Endothelial cell (in vitro differentiated cells): ENCODE data around the gene L3HYPDH. TPM values are rescaled to one million over a fixed set of nuclear protein-coding genes. Genes with fewer than 3 reads are reported as not detected.

Experiments
- DNase-seq: peaks from one replicate; pipeline ENCODE4 v3.0.0; 2021; ENCODE audit warnings: low spot score
- H3K27ac Mint-ChIP-seq: one replicate; pipeline ENCODE4 v1.8.0; 2021; ENCODE audit warnings: mixed read lengths, inconsistent platforms; ENCODE audit not compliant: unreplicated experiment
- H3K27me3 Mint-ChIP-seq: one replicate; pipeline ENCODE4 v1.8.0; 2021; ENCODE audit warnings: mild to moderate bottlenecking, moderate library complexity, mixed read lengths, inconsistent platforms; ENCODE audit not compliant: unreplicated experiment
- H3K36me3 Mint-ChIP-seq: one replicate; pipeline ENCODE4 v1.8.0; 2021; ENCODE audit warnings: mild to moderate bottlenecking, low read depth, mixed read lengths, inconsistent platforms; ENCODE audit not compliant: unreplicated experiment
- H3K4me1 Mint-ChIP-seq: one replicate; pipeline ENCODE4 v1.8.0; 2021; ENCODE audit warnings: mild to moderate bottlenecking, mixed read lengths, inconsistent platforms; ENCODE audit not compliant: unreplicated experiment
- H3K4me3 Mint-ChIP-seq: one replicate; pipeline ENCODE4 v1.8.0; 2021; ENCODE audit warnings: mild to moderate bottlenecking, mixed read lengths, inconsistent platforms; ENCODE audit not compliant: unreplicated experiment
- H3K9me3 Mint-ChIP-seq: one replicate; pipeline ENCODE4 v1.8.0; 2021; ENCODE audit warnings: mixed read lengths, inconsistent platforms; ENCODE audit not compliant: unreplicated experiment
- CTCF ChIP-seq: fragments of 200-600 bp; sonication (generic); IDR thresholded peaks from one replicate; pipeline ENCODE4 v1.5.0; 2021; ENCODE audit warnings: antibody characterized with exemption; ENCODE audit not compliant: unreplicated experiment
- total RNA-seq: library from RNA; stranded (reverse); fragmentation: NEBNext Ultra II Directional; extraction: Animal tissue kit (Norgen Biotek cat#: 25700); gene quantifications from one replicate; pipeline ENCODE4 v1.2.1, GENCODE V29; 2021; ENCODE audit not compliant: unreplicated experiment

L3HYPDH gene
- total RNA-seq, 1 donor from 2014 or later = 11.4 TPM

DNA sequence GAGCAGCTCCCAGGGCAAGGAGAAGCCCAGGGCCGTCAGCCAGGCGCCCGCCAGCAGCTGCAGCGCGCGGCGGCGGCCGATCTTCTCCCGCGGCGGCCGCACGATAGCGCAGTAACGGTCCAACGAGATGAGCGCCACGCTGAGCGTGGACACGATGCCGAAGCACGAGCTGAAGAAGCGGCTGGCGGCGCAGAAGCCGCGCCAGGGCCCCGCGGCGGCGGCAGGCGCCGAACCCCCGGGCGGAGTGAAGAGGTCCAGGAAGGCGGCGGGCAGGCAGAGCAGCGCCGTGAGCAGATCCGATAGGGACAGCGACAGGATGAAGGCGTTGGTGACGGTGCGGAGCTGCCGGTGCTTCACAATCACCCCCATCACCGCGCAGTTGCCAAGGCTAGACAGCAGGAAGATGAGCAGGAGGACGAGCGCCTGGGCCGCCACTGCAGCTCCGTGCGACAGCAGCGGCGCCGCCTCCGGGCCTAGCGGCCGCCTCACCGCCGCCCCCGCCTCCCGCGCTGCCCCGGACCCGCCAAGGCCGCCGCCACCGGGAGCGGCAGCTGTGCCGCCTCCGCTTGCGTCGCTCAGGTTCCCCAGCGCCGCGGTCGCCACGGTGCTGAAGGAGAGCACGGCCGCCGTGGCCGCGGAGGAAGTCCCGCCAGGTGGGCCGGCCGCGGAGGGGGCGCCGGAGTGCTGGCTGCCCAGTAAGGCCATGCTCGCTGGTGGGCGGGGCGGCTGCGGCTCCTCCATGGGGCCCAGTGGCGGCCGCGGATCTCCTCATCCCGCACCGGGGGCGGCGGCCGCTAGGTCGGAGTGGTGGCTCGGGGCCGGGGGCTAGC, 19.5 kb downstream of the L3HYPDH start:
- no peaks in the 10 kb centered on the region for H3K36me3 Mint-ChIP-seq
- H3K4me1 Mint-ChIP-seq = peaks cover 3% of the 10 kb centered on the region
- no peak for TF ChIP-seq CTCF
- H3K27me3 Mint-ChIP-seq = peaks cover 8% of the 10 kb centered on the region
- H3K27ac Mint-ChIP-seq = peak overlapping the region; percentile 49
- H3K9me3 Mint-ChIP-seq = no peaks in the 10 kb centered on the region
- DNase-seq = peak; percentile 66
- H3K4me3 Mint-ChIP-seq = peak overlapping the region; percentile 87

DNA sequence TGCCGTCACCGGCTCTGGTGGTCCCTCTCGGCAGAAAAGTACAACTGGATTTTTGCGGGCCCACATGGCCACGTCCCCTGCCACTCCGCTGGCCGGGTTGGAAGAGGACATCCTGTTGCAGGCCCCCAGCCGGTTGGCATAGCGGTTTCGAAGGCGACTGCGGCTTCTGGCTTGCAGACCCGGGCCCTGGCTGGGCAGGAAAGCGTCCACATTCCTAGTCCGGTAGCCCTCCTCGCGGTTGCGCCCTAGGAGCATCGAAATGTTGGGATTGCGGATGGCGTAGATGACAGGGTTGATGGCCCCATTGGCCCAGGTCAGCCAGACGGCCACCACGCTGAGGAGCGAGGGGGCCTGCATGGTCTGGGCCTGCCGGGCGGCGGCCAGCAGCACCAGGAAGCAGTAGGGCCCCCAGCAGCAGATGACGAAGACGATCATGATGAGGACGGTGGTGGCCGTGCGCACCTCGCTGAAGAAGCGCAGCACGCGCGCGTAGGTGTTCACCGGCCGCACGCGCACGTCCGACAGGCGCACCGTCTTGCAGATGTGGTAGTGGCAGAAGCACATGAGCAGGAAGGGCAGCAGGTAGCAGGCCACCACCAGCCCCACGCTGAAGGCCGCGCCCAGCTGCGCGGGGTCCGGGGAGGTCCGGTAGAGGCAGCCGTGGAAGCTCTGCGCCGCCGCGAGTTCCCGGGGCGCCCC, 20.3 kb downstream of the L3HYPDH start:
- peak overlapping the region; percentile 86 for H3K4me3 Mint-ChIP-seq
- peaks cover 8% of the 10 kb centered on the region for H3K27me3 Mint-ChIP-seq
- DNase-seq = peak; percentile 24
- H3K27ac Mint-ChIP-seq = no peak overlapping the region
- peaks cover 3% of the 10 kb centered on the region for H3K4me1 Mint-ChIP-seq
- TF ChIP-seq CTCF = no peak
- no peaks in the 10 kb centered on the region for H3K9me3 Mint-ChIP-seq
- H3K36me3 Mint-ChIP-seq = no peaks in the 10 kb centered on the region

DNA sequence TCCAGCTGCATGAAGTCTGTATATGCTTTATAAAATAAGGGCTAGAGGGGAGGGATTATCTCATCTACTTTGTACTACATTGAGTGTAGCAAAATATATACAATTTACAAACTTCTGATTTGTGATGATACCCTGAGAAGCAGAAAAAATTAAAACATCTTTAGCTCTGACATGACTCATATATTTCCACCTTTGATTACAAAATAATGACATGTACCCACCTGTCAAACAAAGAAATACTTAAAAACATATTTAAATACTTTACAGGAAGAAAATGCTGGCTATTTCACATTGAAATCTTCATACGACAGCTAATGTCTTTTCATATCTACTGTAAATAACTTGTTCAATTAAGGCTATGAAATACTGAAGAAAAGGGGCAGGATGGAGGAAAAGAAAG, 22.3 kb downstream of the L3HYPDH start:
- no peak for TF ChIP-seq CTCF
- no peaks in the 10 kb centered on the region for H3K9me3 Mint-ChIP-seq
- peaks cover 8% of the 10 kb centered on the region for H3K27me3 Mint-ChIP-seq
- H3K4me3 Mint-ChIP-seq = no peak overlapping the region
- peaks cover 3% of the 10 kb centered on the region for H3K4me1 Mint-ChIP-seq
- no peak for DNase-seq
- H3K27ac Mint-ChIP-seq = no peak overlapping the region
- H3K36me3 Mint-ChIP-seq = peaks cover 3% of the 10 kb centered on the region

GRCh38 chr14:59460378-59460777, 23.8 kb downstream of the L3HYPDH start:
- H3K27me3 Mint-ChIP-seq = peaks cover 6% of the 10 kb centered on the region
- H3K27ac Mint-ChIP-seq = no peak overlapping the region
- no peak overlapping the region for H3K4me3 Mint-ChIP-seq
- H3K36me3 Mint-ChIP-seq = peaks cover 3% of the 10 kb centered on the region
- H3K4me1 Mint-ChIP-seq = peaks cover under 1% of the 10 kb centered on the region
- no peaks in the 10 kb centered on the region for H3K9me3 Mint-ChIP-seq
- TF ChIP-seq CTCF = no peak
- DNase-seq = no peak

DNA sequence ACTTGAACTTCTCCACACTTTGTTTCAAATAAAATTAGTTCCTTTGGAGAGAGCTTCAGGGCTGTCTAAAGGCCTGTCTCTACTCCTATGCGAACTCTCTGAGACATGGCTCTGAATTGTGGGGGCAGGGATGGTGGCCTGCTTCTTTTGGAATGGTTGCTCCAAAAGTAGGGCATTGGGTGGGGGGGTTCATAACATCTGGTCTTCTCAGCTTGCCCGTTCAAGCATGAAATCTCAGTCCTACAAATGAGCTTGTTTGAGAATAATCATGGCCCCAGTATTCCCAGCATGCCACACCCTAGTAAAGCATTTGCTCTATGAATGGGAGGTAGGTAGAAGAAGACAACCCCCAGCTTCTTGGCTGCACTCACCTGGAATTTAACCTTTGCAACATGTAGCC, 25.7 kb downstream of the L3HYPDH start:
- Mint-ChIP-seq H3K36me3 (peaks cover 3% of the 10 kb centered on the region), H3K4me3 (no peak overlapping the region), H3K27me3 (peaks cover 3% of the 10 kb centered on the region), H3K27ac (no peak overlapping the region), H3K4me1 (no peaks in the 10 kb centered on the region), H3K9me3 (no peaks in the 10 kb centered on the region)
- DNase-seq = no peak
- TF ChIP-seq CTCF = no peak
